Muscle layer of colon (tissue), 2 donors: ENCODE results near the gene PLEKHG5.
"Not testable (repeated sequence)": the region's sequence is repeated elsewhere in the genome, so short reads cannot be mapped to it uniquely, and the experiment has no call there.

Source experiments
- H3K27ac ChIP-seq: one replicate; pipeline ENCODE4 v1.7.0; 2013; ENCODE audit warnings: low read depth, mild to moderate bottlenecking, low read length, moderate library complexity
- H3K27me3 ChIP-seq, 2 donors: one replicate each; pipeline ENCODE4 v1.7.0; 2013; ENCODE audit warnings: low read length in 2 of 2, mild to moderate bottlenecking in 2 of 2; ENCODE audit not compliant: insufficient read depth in 2 of 2, control insufficient read depth in 1 of 2
- H3K36me3 ChIP-seq: one replicate; pipeline ENCODE4 v1.7.0; 2013; ENCODE audit warnings: mild to moderate bottlenecking, low read length; ENCODE audit not compliant: insufficient read depth
- H3K4me1 ChIP-seq: one replicate; pipeline ENCODE4 v1.7.0; 2013; ENCODE audit warnings: mild to moderate bottlenecking, low read length; ENCODE audit not compliant: insufficient read depth
- H3K4me3 ChIP-seq, 2 donors: one replicate each; pipeline ENCODE4 v1.7.0; 2013; ENCODE audit warnings: low read length in 2 of 2, low read depth in 1 of 2, mild to moderate bottlenecking in 1 of 2, moderate library complexity in 1 of 2
- H3K9ac ChIP-seq: one replicate; pipeline ENCODE4 v1.7.0; 2013; ENCODE audit warnings: low read length
- H3K9me3 ChIP-seq: one replicate; pipeline ENCODE4 v1.7.0; 2013; ENCODE audit warnings: mild to moderate bottlenecking, low read length
- donor health status: abdominal sarcoma.
- donor health status: Adenocarcinoma of cecum.

The PLEKHG5 gene

DNA sequence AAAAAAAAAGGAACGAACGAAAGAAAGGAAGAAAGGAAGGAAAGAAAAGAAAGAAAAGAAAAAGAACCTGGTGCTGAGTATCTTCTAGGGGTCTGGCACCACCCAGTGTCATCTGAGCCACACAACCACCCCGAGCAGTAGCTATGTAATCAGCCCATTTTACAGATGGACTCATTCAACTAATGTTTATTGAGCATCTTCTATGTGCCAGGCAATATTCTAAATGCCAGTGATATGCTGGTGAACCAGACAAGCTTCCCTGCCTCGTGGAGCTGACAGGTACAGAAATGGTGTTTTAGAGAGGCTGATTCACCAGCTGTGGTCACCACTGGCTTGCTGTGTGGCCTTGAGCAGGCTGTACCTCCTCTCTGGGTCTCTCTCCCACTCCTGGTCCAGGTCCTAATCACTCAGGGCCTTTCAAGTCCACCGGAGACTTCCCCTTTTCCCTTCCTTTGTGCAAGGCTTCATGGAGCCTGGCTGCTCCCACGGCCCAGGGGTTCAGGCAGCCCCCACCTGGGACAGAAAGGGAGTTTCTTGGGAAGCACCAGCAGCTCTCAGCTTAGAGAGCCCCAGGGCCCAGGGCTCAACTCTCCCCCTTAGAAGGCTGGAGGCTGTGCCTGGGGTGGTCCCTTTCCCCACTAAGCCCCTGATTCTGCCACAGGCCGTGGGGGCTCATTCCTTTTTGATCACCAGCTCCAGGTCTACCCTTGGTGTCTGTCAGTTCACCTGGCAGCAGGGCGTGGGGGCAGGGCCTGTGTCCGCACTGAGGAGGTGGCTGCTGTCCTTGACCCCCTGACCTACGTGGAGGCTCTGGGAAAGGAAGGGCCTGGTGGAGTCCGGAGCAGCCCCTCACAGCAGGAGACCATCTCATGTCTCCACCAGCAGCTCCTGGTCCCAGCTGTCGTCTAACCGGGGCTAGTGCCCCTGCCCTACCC lies 59.6 kb downstream of the PLEKHG5 start:
- not testable (repeated sequence) for H3K36me3 ChIP-seq, H3K27ac ChIP-seq, H3K9me3 ChIP-seq, H3K9ac ChIP-seq, H3K4me1 ChIP-seq, H3K4me3 ChIP-seq
- H3K27me3 ChIP-seq = peaks cover 0 to 11% of the 10 kb centered on the region in 2 donors

DNA sequence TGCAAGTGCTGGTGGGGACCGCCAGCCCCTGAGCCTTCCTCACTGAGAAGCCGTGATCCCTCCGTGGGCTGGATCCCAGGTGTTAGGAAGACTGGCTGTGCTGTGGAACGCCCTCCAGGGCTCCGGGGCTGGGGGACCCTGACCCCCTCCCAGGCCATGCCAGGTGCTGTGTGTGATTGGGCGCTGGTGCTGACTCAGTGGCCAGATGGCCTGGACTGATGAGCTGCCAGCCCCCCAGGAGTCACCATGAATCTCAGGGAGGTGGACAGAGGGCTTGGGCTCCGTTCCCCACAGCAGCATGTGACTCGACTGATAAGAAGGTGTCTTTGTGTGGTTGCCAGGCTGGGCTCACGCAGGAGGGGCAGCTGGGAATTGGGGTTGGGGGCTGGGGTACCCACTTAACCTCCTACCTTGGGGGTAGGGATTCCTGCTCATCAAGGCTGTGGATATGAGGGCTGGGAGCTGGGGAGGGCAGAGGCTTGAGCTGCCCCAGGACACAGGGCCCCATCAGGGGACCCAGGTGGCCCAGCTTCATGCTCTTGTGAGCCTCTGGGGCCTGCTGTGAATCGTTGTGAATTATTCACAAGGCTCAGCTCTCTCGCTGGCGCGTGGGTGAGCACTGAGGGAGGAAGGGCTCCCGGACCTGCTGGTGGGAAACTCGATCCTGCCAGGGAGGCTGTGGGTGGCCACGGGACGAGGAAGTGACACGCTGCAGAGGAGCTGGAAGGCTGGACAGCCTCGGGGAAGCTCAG lies 61.6 kb downstream of the PLEKHG5 start:
- H3K27ac ChIP-seq, H3K9me3 ChIP-seq, H3K4me3 ChIP-seq, H3K36me3 ChIP-seq, H3K4me1 ChIP-seq, H3K9ac ChIP-seq: not testable (repeated sequence)
- peaks cover 17 to 32% of the 10 kb centered on the region in 2 donors for H3K27me3 ChIP-seq

DNA sequence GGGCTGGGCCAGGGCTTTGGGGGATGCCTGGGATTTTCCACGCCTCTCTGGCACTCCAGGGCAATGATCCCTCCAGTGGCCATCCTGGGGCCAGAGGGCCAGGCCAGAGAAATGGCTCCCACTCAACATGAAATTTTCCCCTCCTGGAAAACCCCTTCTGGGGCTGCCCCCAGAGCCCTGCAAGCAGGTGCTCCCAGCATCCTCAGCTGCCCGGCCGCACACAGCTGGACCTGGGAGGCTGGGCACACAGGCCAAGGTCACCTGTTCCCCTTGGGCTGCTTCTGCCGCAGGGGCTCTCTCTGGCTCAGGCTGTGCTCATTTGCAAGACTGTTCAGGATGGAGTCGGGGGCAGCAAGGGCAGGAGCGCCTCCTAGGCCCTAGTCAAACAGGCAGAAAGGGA lies 63.0 kb downstream of the PLEKHG5 start:
- not testable (repeated sequence) for H3K27ac ChIP-seq

DNA sequence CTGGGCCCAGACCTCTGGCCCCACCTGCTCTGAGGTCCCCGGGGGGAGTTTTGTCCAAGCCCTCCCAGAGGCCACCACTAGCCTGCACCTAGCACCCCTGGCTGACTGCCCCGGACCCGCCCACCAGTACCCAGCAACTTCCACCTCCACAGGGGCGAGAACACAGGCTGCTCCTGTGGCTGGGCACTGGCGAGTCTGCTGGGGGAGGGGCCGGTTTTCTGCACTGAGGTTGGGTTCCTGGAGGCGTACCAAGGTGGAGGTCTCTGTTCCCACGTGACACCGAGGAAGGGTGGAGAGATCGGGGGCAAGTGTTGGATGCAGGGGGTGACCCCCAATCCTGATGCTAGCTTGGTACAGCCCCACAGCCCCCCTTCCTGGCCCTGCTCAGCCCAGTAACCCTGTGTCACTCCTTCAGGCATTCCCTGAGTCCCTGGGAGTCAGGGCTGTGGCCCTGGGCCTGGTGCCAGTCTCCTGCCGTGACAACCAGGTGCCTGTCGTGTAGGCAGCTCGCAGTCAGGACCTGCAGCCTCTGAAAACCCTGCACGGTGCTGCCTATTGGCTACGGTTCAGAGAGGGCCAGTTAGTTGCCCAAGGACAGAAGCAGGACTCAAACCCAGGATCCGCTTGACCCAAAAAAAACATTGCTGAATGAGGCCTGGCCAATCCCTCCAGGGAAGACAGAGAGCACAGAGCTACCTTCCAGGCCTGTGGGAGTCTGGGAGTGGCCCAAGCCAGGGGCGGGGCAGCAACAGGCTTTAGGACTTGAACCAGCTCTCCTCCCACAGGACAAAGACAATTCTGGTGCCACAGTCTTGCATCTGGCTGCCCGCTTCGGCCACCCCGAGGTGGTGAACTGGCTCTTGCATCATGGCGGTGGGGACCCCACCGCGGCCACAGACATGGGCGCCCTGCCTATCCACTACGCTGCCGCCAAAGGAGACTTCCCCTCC lies 63.8 kb downstream of the PLEKHG5 start:
- H3K9ac ChIP-seq = no peak overlapping the region
- no peaks in the 10 kb centered on the region for H3K9me3 ChIP-seq
- H3K4me3 ChIP-seq = no peak overlapping the region
- H3K36me3 ChIP-seq = no peaks in the 10 kb centered on the region
- H3K4me1 ChIP-seq = no peaks in the 10 kb centered on the region
- peaks cover 32 to 49% of the 10 kb centered on the region in 2 donors for H3K27me3 ChIP-seq
- H3K27ac ChIP-seq = no peak overlapping the region

More for the DNA sequence above, 63.0 kb downstream of the PLEKHG5 start:
- peaks cover 24 to 43% of the 10 kb centered on the region in 2 donors for H3K27me3 ChIP-seq
- not testable (repeated sequence) for H3K4me3 ChIP-seq, H3K4me1 ChIP-seq, H3K36me3 ChIP-seq, H3K9ac ChIP-seq, H3K9me3 ChIP-seq

DNA sequence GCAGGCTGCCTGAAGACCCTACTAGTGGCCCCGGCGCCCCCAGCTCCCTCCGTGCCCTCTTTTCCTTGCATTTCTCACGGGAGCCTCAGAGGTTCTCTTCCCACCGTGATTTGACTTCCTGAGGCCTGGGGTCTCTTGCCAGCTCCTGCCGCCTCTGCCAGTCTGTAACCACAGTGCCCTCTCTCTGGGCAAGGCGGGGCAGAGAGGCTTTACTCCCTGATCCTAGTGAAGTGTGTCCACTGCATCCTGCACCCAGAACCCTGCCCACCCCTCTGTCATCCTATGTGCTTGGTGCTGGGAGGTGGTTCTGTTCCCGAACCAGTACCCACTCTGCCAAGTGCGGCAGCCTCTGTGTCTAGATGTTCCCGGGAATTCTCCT lies 64.5 kb downstream of the PLEKHG5 start:
- no peaks in the 10 kb centered on the region for H3K4me1 ChIP-seq
- no peak overlapping the region for H3K4me3 ChIP-seq
- peaks cover 33 to 50% of the 10 kb centered on the region in 2 donors for H3K27me3 ChIP-seq
- no peaks in the 10 kb centered on the region for H3K9me3 ChIP-seq
- H3K27ac ChIP-seq = no peak overlapping the region
- no peak overlapping the region for H3K9ac ChIP-seq
- H3K36me3 ChIP-seq = no peaks in the 10 kb centered on the region

DNA sequence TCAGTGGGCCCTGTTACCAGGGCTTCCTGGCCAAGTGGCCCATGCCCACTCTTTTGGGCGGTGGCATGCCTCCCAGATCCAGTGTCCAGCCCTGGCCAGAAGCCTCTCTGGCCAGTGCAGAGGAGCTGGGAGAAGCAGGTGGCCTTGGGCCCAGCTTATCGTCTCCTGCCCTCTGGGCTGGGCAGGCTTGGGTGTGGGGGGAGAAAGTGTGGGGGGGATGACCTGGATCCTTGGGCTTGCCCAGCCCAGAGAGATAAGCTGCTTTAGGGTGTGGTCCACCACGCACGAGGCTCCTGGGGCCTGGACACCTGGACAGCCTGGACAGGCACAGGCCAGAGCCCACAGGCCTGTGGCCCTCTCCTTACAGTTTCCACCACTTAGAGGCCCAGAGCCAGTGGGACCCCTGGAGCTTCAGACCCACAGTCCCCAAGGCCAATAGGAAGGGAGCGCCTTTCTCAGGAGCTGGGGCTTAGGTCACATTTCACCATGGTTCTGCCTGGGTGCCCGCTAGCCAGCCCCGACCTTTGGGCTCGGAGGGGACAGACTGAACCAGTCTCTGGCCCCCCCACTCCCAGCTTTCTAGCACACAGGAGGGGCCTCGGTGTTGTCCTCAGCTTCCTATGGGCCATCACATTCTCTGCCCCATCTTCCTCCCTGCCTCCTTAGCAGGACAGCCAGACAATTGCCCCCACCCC lies 65.0 kb downstream of the PLEKHG5 start:
- no peak overlapping the region for H3K9ac ChIP-seq
- H3K9me3 ChIP-seq = no peaks in the 10 kb centered on the region
- H3K4me3 ChIP-seq = no peak overlapping the region
- H3K36me3 ChIP-seq = no peaks in the 10 kb centered on the region
- peaks cover 37 to 55% of the 10 kb centered on the region in 2 donors for H3K27me3 ChIP-seq
- H3K4me1 ChIP-seq = no peaks in the 10 kb centered on the region
- H3K27ac ChIP-seq = no peak overlapping the region

DNA sequence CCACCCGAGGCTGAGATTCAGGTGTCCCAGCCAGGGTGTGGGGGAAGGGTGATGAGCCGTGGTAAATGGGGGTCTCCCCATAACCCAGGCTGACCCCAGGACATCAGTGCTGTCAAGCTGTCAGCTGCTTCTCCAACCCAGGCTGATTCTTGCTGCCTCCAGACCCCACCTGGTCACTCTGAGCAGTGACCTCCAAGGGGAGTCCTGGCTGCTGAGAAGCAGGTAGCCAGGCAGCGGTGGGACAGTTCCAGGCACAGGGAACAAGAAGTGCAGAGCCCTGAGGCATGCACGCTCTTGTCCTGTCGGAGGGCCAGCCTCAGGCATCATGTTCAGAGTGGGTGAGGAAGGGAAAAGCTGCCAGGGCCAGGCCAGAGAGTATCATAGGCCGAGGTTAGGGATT lies 65.8 kb downstream of the PLEKHG5 start:
- Histone ChIP-seq H3K27me3 (peaks cover 45 to 63% of the 10 kb centered on the region in 2 donors), H3K9ac (no peak overlapping the region), H3K9me3 (no peaks in the 10 kb centered on the region), H3K36me3 (no peaks in the 10 kb centered on the region), H3K4me3 (no peak overlapping the region), H3K27ac (no peak overlapping the region), H3K4me1 (no peaks in the 10 kb centered on the region)

DNA sequence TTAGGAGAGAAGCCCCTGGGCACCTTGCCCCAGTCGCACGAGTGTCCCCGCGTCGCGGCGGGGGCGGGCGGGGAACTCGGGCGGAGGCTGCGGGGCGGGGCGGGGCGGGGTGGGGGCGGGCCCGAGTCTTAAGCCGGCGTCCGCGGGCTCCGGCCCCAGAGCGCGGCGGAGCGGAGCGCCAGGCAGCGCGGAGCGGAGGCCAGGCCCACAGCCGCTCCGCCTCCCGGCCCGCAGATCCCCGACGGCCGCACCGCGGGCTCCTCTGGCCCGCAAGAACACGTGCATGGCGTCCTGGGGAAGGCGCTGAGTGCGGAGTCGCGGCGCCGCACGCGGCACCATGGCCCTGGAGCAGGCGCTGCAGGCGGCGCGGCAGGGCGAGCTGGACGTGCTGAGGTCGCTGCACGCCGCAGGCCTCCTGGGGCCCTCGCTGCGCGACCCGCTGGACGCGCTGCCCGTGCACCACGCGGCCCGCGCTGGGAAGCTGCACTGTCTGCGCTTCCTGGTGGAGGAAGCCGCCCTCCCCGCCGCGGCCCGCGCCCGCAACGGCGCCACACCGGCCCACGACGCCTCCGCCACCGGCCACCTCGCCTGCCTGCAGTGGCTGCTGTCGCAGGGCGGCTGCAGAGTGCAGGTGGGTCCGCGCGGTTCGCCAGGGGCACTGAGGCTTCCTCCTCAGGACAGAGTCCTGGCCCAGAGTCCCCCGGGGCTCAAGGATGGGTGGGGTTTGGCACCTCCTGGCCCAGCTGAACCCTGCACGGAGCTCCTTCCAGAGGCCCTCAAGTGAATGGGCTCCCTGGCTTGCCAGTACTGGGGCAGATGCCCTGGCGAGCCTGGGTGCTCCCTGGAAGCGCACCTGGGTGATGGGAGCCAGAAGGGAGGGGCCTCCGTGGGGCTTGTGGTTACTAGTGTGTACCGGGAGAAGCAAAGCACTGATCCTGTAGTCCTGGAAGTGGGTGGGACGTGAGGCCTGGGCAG lies 66.6 kb downstream of the PLEKHG5 start, which contains the start of gene ESPN:
Gene ESPN, plus strand, starts transcription at position 158 of the 975 bp plus-strand sequence. Its CDS starts 180 bp downstream, at position 338.
- Histone ChIP-seq H3K9me3 (no peaks in the 10 kb centered on the region), H3K4me1 (peaks cover 5% of the 10 kb centered on the region), H3K36me3 (no peaks in the 10 kb centered on the region), H3K27me3 (peaks cover 52 to 71% of the 10 kb centered on the region in 2 donors), H3K9ac (no peak within 1 kb of the TSS), H3K4me3 (no peak within 1 kb of the TSS), H3K27ac (no peak within 1 kb of the TSS)

DNA sequence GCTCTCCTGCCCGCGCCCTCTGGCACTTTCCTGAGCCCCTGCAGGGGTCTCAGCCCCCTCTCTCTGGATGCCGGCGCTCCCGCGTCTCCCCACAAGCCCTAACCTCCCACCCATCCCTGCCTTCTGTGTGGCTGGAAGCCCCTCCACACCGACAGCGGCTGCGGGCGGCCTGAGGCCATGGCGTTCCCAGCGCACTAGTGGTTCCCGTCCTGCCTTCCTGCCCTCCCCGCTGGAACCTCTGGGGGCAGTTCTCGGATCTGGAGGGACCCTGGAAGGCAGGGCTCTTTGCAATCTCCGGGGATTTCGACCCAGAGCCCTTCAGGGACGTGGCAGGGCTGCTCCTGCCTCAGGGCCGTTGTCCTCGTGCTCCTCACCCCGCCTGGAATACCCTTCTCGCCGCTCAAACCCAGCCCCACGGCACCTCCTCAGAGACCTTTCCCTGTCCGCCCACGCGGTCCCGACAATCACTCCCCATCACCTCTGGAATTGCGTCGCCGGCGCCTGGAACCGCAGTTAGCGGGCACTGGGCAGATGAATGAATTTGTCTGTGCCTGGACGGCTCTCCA lies 67.4 kb downstream of the PLEKHG5 start:
- H3K27me3 ChIP-seq = peaks cover 52 to 79% of the 10 kb centered on the region in 2 donors
- no peaks in the 10 kb centered on the region for H3K9me3 ChIP-seq
- H3K4me1 ChIP-seq = peaks cover 5% of the 10 kb centered on the region
- no peak overlapping the region for H3K27ac ChIP-seq
- H3K4me3 ChIP-seq = no peak overlapping the region
- H3K9ac ChIP-seq = no peak overlapping the region
- H3K36me3 ChIP-seq = no peaks in the 10 kb centered on the region
